ENCODE results near the gene FBXO36. TPM values are rescaled to one million over a fixed set of nuclear protein-coding genes. Genes with fewer than 3 reads are reported as not detected.

The FBXO36 gene
- 3.3 and 4.2 TPM in 2 replicates for total RNA-seq (2012; rRNA removed)

- Histone ChIP-seq H3K4me2 (ENCODE audit: low read length) (peak within 1 kb of the TSS; percentile 90), H3K36me3 (ENCODE audit: insufficient read depth, low read length) (peaks cover 6% of the 10 kb centered on the region), H3K4me1 (ENCODE audit: control insufficient read depth, insufficient read depth, low read length) (peaks cover 16% of the 10 kb centered on the region), H3K27me3 (ENCODE audit: control insufficient read depth, insufficient read depth, low read length) (no peaks in the 10 kb centered on the region), H3K9me3 (replicated peaks; ENCODE audit: low read length) (no peaks in the 10 kb centered on the region), H3K4me3 (ENCODE audit: low read length) (peak within 1 kb of the TSS; percentile 97), H3K9ac (ENCODE audit: low read depth, low read length) (peak within 1 kb of the TSS; percentile 99)
Measured at GRCh38 chr2:229922449-229923386, at the start of gene FBXO36. FBXO36 (plus strand) TSS chr2:229922503; CDS start chr2:229922514, 11 bp downstream.

- H3K4me2 ChIP-seq (ENCODE audit: low read length), result no peak overlapping the region
- H3K4me1 ChIP-seq (ENCODE audit: control insufficient read depth, insufficient read depth, low read length), result no peaks in the 10 kb centered on the region
- H3K9me3 ChIP-seq (replicated peaks; ENCODE audit: low read length), result no peaks in the 10 kb centered on the region
- H3K9ac ChIP-seq (ENCODE audit: low read depth, low read length), result no peak overlapping the region
- H3K27me3 ChIP-seq (ENCODE audit: control insufficient read depth, insufficient read depth, low read length), result no peaks in the 10 kb centered on the region
- peaks cover 37% of the 10 kb centered on the region for H3K36me3 ChIP-seq (ENCODE audit: insufficient read depth, low read length)
- no peak overlapping the region for H3K4me3 ChIP-seq (ENCODE audit: low read length)
Measured at GRCh38 chr2:229873123-229873581, 49.2 kb upstream of the FBXO36 start.

- no peak overlapping the region for H3K9ac ChIP-seq (ENCODE audit: low read depth, low read length)
- H3K4me1 ChIP-seq (ENCODE audit: control insufficient read depth, insufficient read depth, low read length), result no peaks in the 10 kb centered on the region
- no peaks in the 10 kb centered on the region for H3K27me3 ChIP-seq (ENCODE audit: control insufficient read depth, insufficient read depth, low read length)
- H3K36me3 ChIP-seq (ENCODE audit: insufficient read depth, low read length), result peaks cover 38% of the 10 kb centered on the region
- no peak overlapping the region for H3K4me2 ChIP-seq (ENCODE audit: low read length)
- H3K4me3 ChIP-seq (ENCODE audit: low read length), result no peak overlapping the region
- H3K9me3 ChIP-seq (replicated peaks; ENCODE audit: low read length), result no peaks in the 10 kb centered on the region
Measured at GRCh38 chr2:229874647-229875046, 47.7 kb upstream of the FBXO36 start.

- Histone ChIP-seq H3K4me3 (ENCODE audit: low read length) (no peak overlapping the region), H3K4me2 (ENCODE audit: low read length) (no peak overlapping the region), H3K36me3 (ENCODE audit: insufficient read depth, low read length) (peaks cover 41% of the 10 kb centered on the region), H3K4me1 (ENCODE audit: control insufficient read depth, insufficient read depth, low read length) (no peaks in the 10 kb centered on the region), H3K27me3 (ENCODE audit: control insufficient read depth, insufficient read depth, low read length) (no peaks in the 10 kb centered on the region), H3K9me3 (replicated peaks; ENCODE audit: low read length) (no peaks in the 10 kb centered on the region), H3K9ac (ENCODE audit: low read depth, low read length) (no peak overlapping the region)
Measured at GRCh38 chr2:229875549-229875948, 46.8 kb upstream of the FBXO36 start.

GRCh38 chr2:229879191-229879950 is 42.9 kb upstream of the FBXO36 start:
- Histone ChIP-seq H3K4me2 (ENCODE audit: low read length) (no peak overlapping the region), H3K9me3 (replicated peaks; ENCODE audit: low read length) (no peaks in the 10 kb centered on the region), H3K4me1 (ENCODE audit: control insufficient read depth, insufficient read depth, low read length) (no peaks in the 10 kb centered on the region), H3K4me3 (ENCODE audit: low read length) (no peak overlapping the region), H3K9ac (ENCODE audit: low read depth, low read length) (no peak overlapping the region), H3K36me3 (ENCODE audit: insufficient read depth, low read length) (peaks cover 37% of the 10 kb centered on the region), H3K27me3 (ENCODE audit: control insufficient read depth, insufficient read depth, low read length) (no peaks in the 10 kb centered on the region)

- Histone ChIP-seq H3K27me3 (ENCODE audit: control insufficient read depth, insufficient read depth, low read length) (no peaks in the 10 kb centered on the region), H3K9me3 (replicated peaks; ENCODE audit: low read length) (no peaks in the 10 kb centered on the region), H3K4me3 (ENCODE audit: low read length) (no peak overlapping the region), H3K4me1 (ENCODE audit: control insufficient read depth, insufficient read depth, low read length) (no peaks in the 10 kb centered on the region), H3K9ac (ENCODE audit: low read depth, low read length) (no peak overlapping the region), H3K4me2 (ENCODE audit: low read length) (no peak overlapping the region), H3K36me3 (ENCODE audit: insufficient read depth, low read length) (peaks cover 30% of the 10 kb centered on the region)
Measured at GRCh38 chr2:229880892-229881586, 41.3 kb upstream of the FBXO36 start.

- H3K36me3 ChIP-seq (ENCODE audit: insufficient read depth, low read length), result peaks cover 24% of the 10 kb centered on the region
- no peaks in the 10 kb centered on the region for H3K27me3 ChIP-seq (ENCODE audit: control insufficient read depth, insufficient read depth, low read length)
- no peaks in the 10 kb centered on the region for H3K9me3 ChIP-seq (replicated peaks; ENCODE audit: low read length)
- no peaks in the 10 kb centered on the region for H3K4me1 ChIP-seq (ENCODE audit: control insufficient read depth, insufficient read depth, low read length)
- no peak overlapping the region for H3K4me2 ChIP-seq (ENCODE audit: low read length)
- H3K9ac ChIP-seq (ENCODE audit: low read depth, low read length), result no peak overlapping the region
- H3K4me3 ChIP-seq (ENCODE audit: low read length), result no peak overlapping the region
Measured at GRCh38 chr2:229882583-229882982, 39.7 kb upstream of the FBXO36 start.

GRCh38 chr2:229884775-229885699 is 37.3 kb upstream of the FBXO36 start:
- peaks cover 5% of the 10 kb centered on the region for H3K36me3 ChIP-seq (ENCODE audit: insufficient read depth, low read length)
- no peaks in the 10 kb centered on the region for H3K9me3 ChIP-seq (replicated peaks; ENCODE audit: low read length)
- no peak overlapping the region for H3K4me2 ChIP-seq (ENCODE audit: low read length)
- peaks cover 6% of the 10 kb centered on the region for H3K4me1 ChIP-seq (ENCODE audit: control insufficient read depth, insufficient read depth, low read length)
- no peaks in the 10 kb centered on the region for H3K27me3 ChIP-seq (ENCODE audit: control insufficient read depth, insufficient read depth, low read length)
- H3K4me3 ChIP-seq (ENCODE audit: low read length), result no peak overlapping the region
- H3K9ac ChIP-seq (ENCODE audit: low read depth, low read length), result no peak overlapping the region

- Histone ChIP-seq H3K4me2 (ENCODE audit: low read length) (no peak overlapping the region), H3K4me3 (ENCODE audit: low read length) (no peak overlapping the region), H3K36me3 (ENCODE audit: insufficient read depth, low read length) (peaks cover 5% of the 10 kb centered on the region), H3K9ac (ENCODE audit: low read depth, low read length) (no peak overlapping the region), H3K4me1 (ENCODE audit: control insufficient read depth, insufficient read depth, low read length) (peaks cover 6% of the 10 kb centered on the region), H3K9me3 (replicated peaks; ENCODE audit: low read length) (no peaks in the 10 kb centered on the region), H3K27me3 (ENCODE audit: control insufficient read depth, insufficient read depth, low read length) (no peaks in the 10 kb centered on the region)
Measured at GRCh38 chr2:229887441-229887840, 34.9 kb upstream of the FBXO36 start.

GRCh38 chr2:229888031-229888430 is 34.3 kb upstream of the FBXO36 start:
- H3K4me3 ChIP-seq (ENCODE audit: low read length), result no peak overlapping the region
- H3K4me1 ChIP-seq (ENCODE audit: control insufficient read depth, insufficient read depth, low read length), result peaks cover 6% of the 10 kb centered on the region
- H3K36me3 ChIP-seq (ENCODE audit: insufficient read depth, low read length), result peaks cover 6% of the 10 kb centered on the region
- no peak overlapping the region for H3K9ac ChIP-seq (ENCODE audit: low read depth, low read length)
- no peak overlapping the region for H3K4me2 ChIP-seq (ENCODE audit: low read length)
- no peaks in the 10 kb centered on the region for H3K9me3 ChIP-seq (replicated peaks; ENCODE audit: low read length)
- H3K27me3 ChIP-seq (ENCODE audit: control insufficient read depth, insufficient read depth, low read length), result no peaks in the 10 kb centered on the region

All from skeletal muscle satellite cell (primary cell).